Measurements from ENCODE around the gene HPS5. TPM values are rescaled to one million over a fixed set of nuclear protein-coding genes. Genes with fewer than 3 reads are reported as not detected.
"Not testable (repeated sequence)": the region's sequence is repeated elsewhere in the genome, so short reads cannot be mapped to it uniquely, and the experiment has no call there.

HPS5 gene
- total and polyA plus RNA-seq, 5 donors, result 6.7 to 13.7 (median 12.5) TPM

GRCh38 chr11:18253778-18254338 lies 68.1 kb downstream of the HPS5 start:
- Histone ChIP-seq H3K4me3 (ENCODE audit: low read length) (no peak overlapping the region), H3K27ac (ENCODE audit: low read length) (no peak overlapping the region), H3K27me3 (ENCODE audit: control insufficient read depth, insufficient read depth) (no peaks in the 10 kb centered on the region), H3K9me3 (ENCODE audit: control insufficient read depth, low read length) (no peaks in the 10 kb centered on the region), H3K4me1 (ENCODE audit: control insufficient read depth, insufficient read depth, low read length) (no peaks in the 10 kb centered on the region)
- no peak for DNase-seq
- intact Hi-C loops (cut with DNase I), result no loop called here
- WGBS, result 88% methylated on average over 11 of the region's 11 CpGs
- ATAC-seq, result no peak

- no peaks in the 10 kb centered on the region for H3K27me3 ChIP-seq (ENCODE audit: control insufficient read depth, insufficient read depth)
- WGBS, result 84% methylated on average over 3 of the region's 3 CpGs
- H3K9me3 ChIP-seq (ENCODE audit: control insufficient read depth, low read length), result no peaks in the 10 kb centered on the region
- intact Hi-C loops (cut with DNase I), result no loop called here
- no peaks in the 10 kb centered on the region for H3K4me1 ChIP-seq (ENCODE audit: control insufficient read depth, insufficient read depth, low read length)
- no peak for ATAC-seq
- no peak overlapping the region for H3K4me3 ChIP-seq (ENCODE audit: low read length)
- no peak for DNase-seq
- H3K27ac ChIP-seq (ENCODE audit: low read length), result no peak overlapping the region
Observed at GRCh38 chr11:18253233-18253632, 68.7 kb downstream of the HPS5 start.

GRCh38 chr11:18248561-18248960 lies 73.4 kb downstream of the HPS5 start, which contains the start of gene SAA2:
TSS of gene SAA2 (minus strand) at chr11:18248668. CDS start at chr11:18248011, 657 bp downstream.
- H3K4me3 ChIP-seq (ENCODE audit: low read length), result no peak within 1 kb of the TSS
- intact Hi-C loops (cut with DNase I), result no loop called here
- WGBS, result 64% methylated on average over 5 of the region's 5 CpGs
- H3K9me3 ChIP-seq (ENCODE audit: control insufficient read depth, low read length), result no peaks in the 10 kb centered on the region
- ATAC-seq (no peak), DNase-seq (no peak)
- no peaks in the 10 kb centered on the region for H3K27me3 ChIP-seq (ENCODE audit: control insufficient read depth, insufficient read depth)
- H3K27ac ChIP-seq (ENCODE audit: low read length), result no peak within 1 kb of the TSS
- no peaks in the 10 kb centered on the region for H3K4me1 ChIP-seq (ENCODE audit: control insufficient read depth, insufficient read depth, low read length)

GRCh38 chr11:18247191-18247581 lies 74.8 kb downstream of the HPS5 start:
- H3K4me1 ChIP-seq (ENCODE audit: control insufficient read depth, insufficient read depth, low read length); ATAC-seq; H3K27me3 ChIP-seq (ENCODE audit: control insufficient read depth, insufficient read depth); intact Hi-C loops (cut with DNase I); H3K4me3 ChIP-seq (ENCODE audit: low read length); H3K27ac ChIP-seq (ENCODE audit: low read length); DNase-seq; H3K9me3 ChIP-seq (ENCODE audit: control insufficient read depth, low read length): not testable (repeated sequence)
- WGBS, result 47% methylated on average over 2 of the region's 6 CpGs

GRCh38 chr11:18246379-18247190 lies 75.4 kb downstream of the HPS5 start:
- 74% methylated on average over 11 of the region's 11 CpGs for WGBS
- H3K4me1 ChIP-seq (ENCODE audit: control insufficient read depth, insufficient read depth, low read length); intact Hi-C loops (cut with DNase I); H3K4me3 ChIP-seq (ENCODE audit: low read length); H3K27ac ChIP-seq (ENCODE audit: low read length); H3K27me3 ChIP-seq (ENCODE audit: control insufficient read depth, insufficient read depth); H3K9me3 ChIP-seq (ENCODE audit: control insufficient read depth, low read length); DNase-seq: not testable (repeated sequence)
- peak in 1 of 2 donors; percentile 43 for ATAC-seq

GRCh38 chr11:18245396-18245795 lies 76.5 kb downstream of the HPS5 start:
- Histone ChIP-seq H3K9me3 (ENCODE audit: control insufficient read depth, low read length) (no peaks in the 10 kb centered on the region), H3K4me3 (ENCODE audit: low read length) (no peak overlapping the region), H3K27me3 (ENCODE audit: control insufficient read depth, insufficient read depth) (no peaks in the 10 kb centered on the region), H3K27ac (ENCODE audit: low read length) (no peak overlapping the region), H3K4me1 (ENCODE audit: control insufficient read depth, insufficient read depth, low read length) (no peaks in the 10 kb centered on the region)
- intact Hi-C loops (cut with DNase I), result no loop called here
- 61% methylated on average over 6 of the region's 6 CpGs for WGBS
- no peak for ATAC-seq
- no peak for DNase-seq

GRCh38 chr11:18243783-18244362 lies 78.1 kb downstream of the HPS5 start:
- Histone ChIP-seq H3K27ac (ENCODE audit: low read length) (no peak overlapping the region), H3K27me3 (ENCODE audit: control insufficient read depth, insufficient read depth) (no peaks in the 10 kb centered on the region), H3K9me3 (ENCODE audit: control insufficient read depth, low read length) (no peaks in the 10 kb centered on the region), H3K4me3 (ENCODE audit: low read length) (no peak overlapping the region), H3K4me1 (ENCODE audit: control insufficient read depth, insufficient read depth, low read length) (no peaks in the 10 kb centered on the region)
- intact Hi-C loops (cut with DNase I), result no loop called here
- no peak for DNase-seq
- ATAC-seq, result no peak
- WGBS, result 2% methylated on average over 1 of the region's 1 CpG

GRCh38 chr11:18239655-18240054 lies 82.3 kb downstream of the HPS5 start:
- Histone ChIP-seq H3K27me3 (ENCODE audit: control insufficient read depth, insufficient read depth) (no peaks in the 10 kb centered on the region), H3K9me3 (ENCODE audit: control insufficient read depth, low read length) (no peaks in the 10 kb centered on the region), H3K4me1 (ENCODE audit: control insufficient read depth, insufficient read depth, low read length) (no peaks in the 10 kb centered on the region), H3K27ac (ENCODE audit: low read length) (no peak overlapping the region), H3K4me3 (ENCODE audit: low read length) (no peak overlapping the region)
- WGBS, result 80% methylated on average over 1 of the region's 1 CpG
- DNase-seq (no peak), ATAC-seq (no peak)
- intact Hi-C loops (cut with DNase I), result no loop called here

GRCh38 chr11:18236664-18237356 lies 85.1 kb downstream of the HPS5 start, which contains the start of gene SAA4:
TSS of gene SAA4 (minus strand) at chr11:18236802. CDS start at chr11:18235926, 876 bp downstream.
- Histone ChIP-seq H3K4me1 (ENCODE audit: control insufficient read depth, insufficient read depth, low read length) (no peaks in the 10 kb centered on the region), H3K4me3 (ENCODE audit: low read length) (no peak within 1 kb of the TSS), H3K9me3 (ENCODE audit: control insufficient read depth, low read length) (no peaks in the 10 kb centered on the region), H3K27ac (ENCODE audit: low read length) (no peak within 1 kb of the TSS), H3K27me3 (ENCODE audit: control insufficient read depth, insufficient read depth) (no peaks in the 10 kb centered on the region)
- WGBS, result 76% methylated on average over 2 of the region's 2 CpGs
- DNase-seq (no peak), ATAC-seq (no peak)
- intact Hi-C loops (cut with DNase I), result no loop called here

- DNase-seq (no peak), ATAC-seq (no peak)
- no peak overlapping the region for H3K4me3 ChIP-seq (ENCODE audit: low read length)
- H3K9me3 ChIP-seq (ENCODE audit: control insufficient read depth, low read length), result no peaks in the 10 kb centered on the region
- no peaks in the 10 kb centered on the region for H3K4me1 ChIP-seq (ENCODE audit: control insufficient read depth, insufficient read depth, low read length)
- H3K27ac ChIP-seq (ENCODE audit: low read length), result no peak overlapping the region
- H3K27me3 ChIP-seq (ENCODE audit: control insufficient read depth, insufficient read depth), result no peaks in the 10 kb centered on the region
- intact Hi-C loops (cut with DNase I), result no loop called here
- 58% methylated on average over 8 of the region's 8 CpGs for WGBS
Observed at GRCh38 chr11:18235394-18236334, 86.3 kb downstream of the HPS5 start.

All from right cardiac atrium (tissue), 5 donors.